Calu3 (cell line): ENCODE measurements around the gene EHMT1. TPM values are rescaled to one million over a fixed set of nuclear protein-coding genes. Genes with fewer than 3 reads are reported as not detected.

ENCODE experiments used
- BruUV-seq: library from RNA; stranded (reverse); fragments of 400-500 nt; replicated peaks from 2 replicates; lab custom pipeline; 2021; lab: Mats Ljungman, UMichigan
- CTCF ChIA-PET: fragments of 300-600 bp; sonication (Branson Sonifier 250); formaldehyde crosslinking; loops from one replicate; lab custom pipeline; 2022; ENCODE audit warnings: antibody characterized with exemption; lab: Charles Lee
- DNase-seq: peaks from one replicate; pipeline ENCODE4 v3.0.0; 2022
- H3K27ac Mint-ChIP-seq: one replicate; pipeline ENCODE4 v1.8.0; 2022; ENCODE audit warnings: mixed read lengths; ENCODE audit not compliant: unreplicated experiment
- H3K27me3 Mint-ChIP-seq: one replicate; pipeline ENCODE4 v1.8.0; 2022; ENCODE audit warnings: mixed read lengths; ENCODE audit not compliant: unreplicated experiment
- H3K36me3 Mint-ChIP-seq: one replicate; pipeline ENCODE4 v1.8.0; 2022; ENCODE audit warnings: mild to moderate bottlenecking, moderate library complexity, mixed read lengths; ENCODE audit not compliant: insufficient read depth, unreplicated experiment
- H3K4me1 Mint-ChIP-seq: one replicate; pipeline ENCODE4 v1.8.0; 2022; ENCODE audit warnings: mild to moderate bottlenecking, low read depth, mixed read lengths; ENCODE audit not compliant: unreplicated experiment
- H3K4me3 Mint-ChIP-seq: one replicate; pipeline ENCODE4 v1.8.0; 2022; ENCODE audit warnings: mild to moderate bottlenecking, low read depth, moderate library complexity, mixed read lengths; ENCODE audit not compliant: unreplicated experiment
- H3K9me3 Mint-ChIP-seq: one replicate; pipeline ENCODE4 v1.8.0; 2022; ENCODE audit warnings: low read depth, mixed read lengths; ENCODE audit not compliant: unreplicated experiment
- intact Hi-C: fragments of 100-400 bp; cut with micrococcal nuclease; formaldehyde crosslinking; loops from one replicate; pipeline ENCODE4 v1.10.0; 2022; ENCODE audit not compliant: unreplicated experiment
- total RNA-seq: library from RNA; stranded (reverse); gene quantifications from 2 replicates; pipeline ENCODE4 v1.2.3, GENCODE V29; 2022
- TF ChIP-seq, protein P1 (sequence below): fragments of 200-600 bp; IDR thresholded peaks from one replicate; pipeline ENCODE4 v1.8.0; 2022; ENCODE audit warnings: antibody characterized with exemption; ENCODE audit not compliant: unreplicated experiment

Gene EHMT1
- total RNA-seq, 1 experiment from 2014 or later = 56.0 TPM

- Mint-ChIP-seq H3K9me3 (no peaks in the 10 kb centered on the region), H3K27ac (no peak overlapping the region), H3K27me3 (no peaks in the 10 kb centered on the region), H3K4me1 (no peaks in the 10 kb centered on the region), H3K36me3 (peaks cover 17% of the 10 kb centered on the region), H3K4me3 (no peak overlapping the region)
- DNase-seq = no peak
- TF ChIP-seq, protein P1, sequence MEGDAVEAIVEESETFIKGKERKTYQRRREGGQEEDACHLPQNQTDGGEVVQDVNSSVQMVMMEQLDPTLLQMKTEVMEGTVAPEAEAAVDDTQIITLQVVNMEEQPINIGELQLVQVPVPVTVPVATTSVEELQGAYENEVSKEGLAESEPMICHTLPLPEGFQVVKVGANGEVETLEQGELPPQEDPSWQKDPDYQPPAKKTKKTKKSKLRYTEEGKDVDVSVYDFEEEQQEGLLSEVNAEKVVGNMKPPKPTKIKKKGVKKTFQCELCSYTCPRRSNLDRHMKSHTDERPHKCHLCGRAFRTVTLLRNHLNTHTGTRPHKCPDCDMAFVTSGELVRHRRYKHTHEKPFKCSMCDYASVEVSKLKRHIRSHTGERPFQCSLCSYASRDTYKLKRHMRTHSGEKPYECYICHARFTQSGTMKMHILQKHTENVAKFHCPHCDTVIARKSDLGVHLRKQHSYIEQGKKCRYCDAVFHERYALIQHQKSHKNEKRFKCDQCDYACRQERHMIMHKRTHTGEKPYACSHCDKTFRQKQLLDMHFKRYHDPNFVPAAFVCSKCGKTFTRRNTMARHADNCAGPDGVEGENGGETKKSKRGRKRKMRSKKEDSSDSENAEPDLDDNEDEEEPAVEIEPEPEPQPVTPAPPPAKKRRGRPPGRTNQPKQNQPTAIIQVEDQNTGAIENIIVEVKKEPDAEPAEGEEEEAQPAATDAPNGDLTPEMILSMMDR = no peak
- BruUV-seq = no TSS peak
- CTCF ChIA-PET = no interaction called here
- intact Hi-C loops = no loop called here
Measured at GRCh38 chr9:137647096-137647714, 28.4 kb downstream of the EHMT1 start.

DNA sequence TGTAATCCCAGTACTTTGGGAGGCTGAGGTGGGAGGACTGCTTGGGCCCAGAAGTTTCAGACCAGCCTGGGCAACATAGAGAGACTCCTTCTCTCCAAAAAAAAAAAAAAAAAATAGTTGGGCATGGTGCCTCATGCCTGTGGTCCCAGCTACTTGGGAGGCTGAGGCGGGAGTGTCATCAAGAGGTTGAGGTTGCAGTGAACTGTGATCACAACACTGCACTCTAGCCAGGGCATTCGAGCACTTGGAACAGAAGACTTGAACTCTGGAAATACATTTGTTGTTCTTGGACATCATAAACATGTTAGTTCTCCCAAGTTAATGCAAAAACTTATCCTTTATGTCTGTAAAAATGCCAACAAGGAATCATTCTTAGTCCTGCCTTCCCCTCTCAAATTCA, 29.6 kb downstream of the EHMT1 start:
- intact Hi-C loops = no loop called here
- CTCF ChIA-PET = interaction anchor here (0.7 kb wide), 1 partner anchor 22 kb away, joined by 4 read pairs; no protein-coding TSS in a partner anchor
- H3K4me1 Mint-ChIP-seq = no peaks in the 10 kb centered on the region
- no TSS peak for BruUV-seq
- peaks cover 16% of the 10 kb centered on the region for H3K36me3 Mint-ChIP-seq
- H3K27ac Mint-ChIP-seq = no peak overlapping the region
- no peak overlapping the region for H3K4me3 Mint-ChIP-seq
- no peaks in the 10 kb centered on the region for H3K27me3 Mint-ChIP-seq
- TF ChIP-seq, protein P1 = no peak
- no peak for DNase-seq
- H3K9me3 Mint-ChIP-seq = no peaks in the 10 kb centered on the region

DNA sequence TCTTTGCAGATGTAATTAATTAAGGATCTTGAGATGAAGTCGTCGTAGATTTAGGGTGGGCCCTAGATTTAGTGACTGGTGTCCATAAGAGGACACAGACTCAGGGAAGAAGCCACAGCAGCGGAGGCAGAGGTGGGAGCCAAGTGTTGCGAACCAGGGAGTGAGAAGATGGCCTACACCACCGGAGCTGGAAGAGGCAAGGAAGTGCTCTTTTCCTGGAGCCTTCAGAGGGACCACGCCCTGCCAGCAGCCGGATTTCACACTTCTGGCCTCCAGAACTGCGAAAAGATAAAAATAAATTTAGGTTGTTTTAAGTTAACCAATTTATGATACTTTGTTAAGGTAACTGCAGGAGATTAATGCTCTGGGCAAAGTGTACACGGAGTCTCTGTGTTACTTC, 30.7 kb downstream of the EHMT1 start:
- TF ChIP-seq, protein P1 = no peak
- peaks cover 9% of the 10 kb centered on the region for H3K36me3 Mint-ChIP-seq
- no peaks in the 10 kb centered on the region for H3K4me1 Mint-ChIP-seq
- H3K9me3 Mint-ChIP-seq = no peaks in the 10 kb centered on the region
- no peaks in the 10 kb centered on the region for H3K27me3 Mint-ChIP-seq
- BruUV-seq = no TSS peak
- no peak overlapping the region for H3K4me3 Mint-ChIP-seq
- intact Hi-C loops = no loop called here
- DNase-seq = no peak
- no peak overlapping the region for H3K27ac Mint-ChIP-seq
- CTCF ChIA-PET = no interaction called here

- peaks cover 9% of the 10 kb centered on the region for H3K36me3 Mint-ChIP-seq
- intact Hi-C loops = no loop called here
Measured at GRCh38 chr9:137650259-137650658, 31.5 kb downstream of the EHMT1 start.

More at GRCh38 chr9:137650259-137650658, 31.5 kb downstream of the EHMT1 start:
- H3K27ac Mint-ChIP-seq = no peak overlapping the region
- no peak overlapping the region for H3K4me3 Mint-ChIP-seq
- no peaks in the 10 kb centered on the region for H3K27me3 Mint-ChIP-seq
- H3K9me3 Mint-ChIP-seq = no peaks in the 10 kb centered on the region
- DNase-seq = no peak
- TF ChIP-seq, protein P1 = no peak
- CTCF ChIA-PET = no interaction called here
- BruUV-seq = no TSS peak
- H3K4me1 Mint-ChIP-seq = no peaks in the 10 kb centered on the region
